ELR (cell line): ENCODE data around the gene C17orf78.
"Not testable (repeated sequence)": the region's sequence is repeated elsewhere in the genome, so short reads cannot be mapped to it uniquely, and the experiment has no call there.

Experiments
- DNase-seq: peaks from one replicate; pipeline ENCODE4 v3.0.0-alpha.2; 2015; ENCODE audit warnings: low read depth

C17orf78 gene

GRCh38 chr17:37375706-37376105, at the start of gene C17orf78:
C17orf78 (plus strand) TSS chr17:37375985; CDS start chr17:37376093, 108 bp downstream.
- no peak for DNase-seq

GRCh38 chr17:37327341-37328090, 48.3 kb upstream of the C17orf78 start:
- DNase-seq, result peak; percentile 36

GRCh38 chr17:37338847-37339246, 36.9 kb upstream of the C17orf78 start:
- DNase-seq, result no peak

- DNase-seq, result no peak
Observed at GRCh38 chr17:37339321-37339720, 36.5 kb upstream of the C17orf78 start.

- no peak for DNase-seq
Observed at GRCh38 chr17:37340804-37341203, 35.0 kb upstream of the C17orf78 start.

- no peak for DNase-seq
Observed at GRCh38 chr17:37342589-37342988, 33.2 kb upstream of the C17orf78 start.

GRCh38 chr17:37344519-37344918, 31.3 kb upstream of the C17orf78 start:
- no peak for DNase-seq

GRCh38 chr17:37346863-37347402, 28.9 kb upstream of the C17orf78 start:
- not testable (repeated sequence) for DNase-seq

GRCh38 chr17:37356796-37357569, 18.8 kb upstream of the C17orf78 start:
- DNase-seq, result not testable (repeated sequence)

GRCh38 chr17:37358098-37358829, 17.5 kb upstream of the C17orf78 start:
- DNase-seq, result peak; percentile 75

GRCh38 chr17:37358830-37359681, 16.7 kb upstream of the C17orf78 start:
- DNase-seq, result peak; percentile 96

- peak; percentile 2 for DNase-seq
Observed at GRCh38 chr17:37359682-37360188, 16.1 kb upstream of the C17orf78 start.

GRCh38 chr17:37360632-37361031, 15.2 kb upstream of the C17orf78 start:
- DNase-seq, result peak; percentile 16

- DNase-seq, result no peak
Observed at GRCh38 chr17:37361543-37361942, 14.2 kb upstream of the C17orf78 start.

GRCh38 chr17:37365589-37365988, 10.2 kb upstream of the C17orf78 start:
- no peak for DNase-seq

- peak; percentile 15 for DNase-seq
Observed at GRCh38 chr17:37368577-37368976, 7.2 kb upstream of the C17orf78 start.

- DNase-seq, result peak; percentile 86
Observed at GRCh38 chr17:37373530-37374159, 2.1 kb upstream of the C17orf78 start.

- DNase-seq, result no peak
Observed at GRCh38 chr17:37382056-37382455, 6.3 kb downstream of the C17orf78 start.

GRCh38 chr17:37384560-37385149, 8.9 kb downstream of the C17orf78 start:
- DNase-seq, result no peak

GRCh38 chr17:37385474-37385990, 9.7 kb downstream of the C17orf78 start:
- DNase-seq, result no peak
